A549 (cell line): ENCODE results near the gene CD48.

Experiments
- BHLHE40 ChIP-seq: IDR thresholded peaks from 2 replicates; pipeline ENCODE4 v1.6.1; 2012; ENCODE audit warnings: low read depth, low read length, inconsistent platforms
- CTCF ChIP-seq: fragments of >200 bp; sonication (Bioruptor Twin); formaldehyde crosslinking; IDR thresholded peaks from 3 replicates; pipeline ENCODE4 v1.5.1; 2016
- KDM5A ChIP-seq: fragments of 200-600 bp; sonication (generic); IDR thresholded peaks from 2 replicates; pipeline ENCODE4 v1.6.1; 2016; ENCODE audit warnings: antibody characterized with exemption, mild to moderate bottlenecking
- POLR2A ChIP-seq: IDR thresholded peaks from 2 replicates; pipeline ENCODE4 v1.6.1; 2012; ENCODE audit warnings: mild to moderate bottlenecking, low read length
- RNF2 ChIP-seq: fragments of 200-600 bp; sonication (generic); IDR thresholded peaks from 2 replicates; pipeline ENCODE4 v1.6.1; 2016; ENCODE audit warnings: low read depth, mild to moderate bottlenecking, antibody characterized with exemption, moderate library complexity, borderline replicate concordance
- SMC3 ChIP-seq: fragments of >200 bp; sonication (Bioruptor Twin); formaldehyde crosslinking; IDR thresholded peaks from 3 replicates; pipeline ENCODE4 v1.6.1; 2018; ENCODE audit warnings: inconsistent platforms
- USF2 ChIP-seq: fragments of 450-650 bp; IDR thresholded peaks from 2 replicates; pipeline ENCODE4 v1.6.1; 2014; ENCODE audit warnings: antibody characterized with exemption

- TF ChIP-seq BHLHE40 (no peak), RNF2 (no peak), USF2 (no peak), KDM5A (no peak), SMC3 (no peak), POLR2A (no peak), CTCF (no peak)
These were observed 22.3 kb upstream of the CD48 start for GRCh38 chr1:160733898-160734297.
